Pancreas (tissue), 10 donors: ENCODE measurements around the gene REC8. TPM values are rescaled to one million over a fixed set of nuclear protein-coding genes. Genes with fewer than 3 reads are reported as not detected.
"Not testable (repeated sequence)": the region's sequence is repeated elsewhere in the genome, so short reads cannot be mapped to it uniquely, and the experiment has no call there.

ENCODE experiments used
- ATAC-seq, 4 donors: fragments of 200-7000 bp; cut with Tn5 transposase; one replicate each; pipeline versions ENCODE4 v1.8.0 to v1.9.1; 2020; ENCODE audit warnings: mild to moderate bottlenecking in 4 of 4, moderate library complexity in 4 of 4
- DNase-seq, 6 donors: peaks; one replicate each; pipeline ENCODE4 v3.0.0-alpha.2; 2020
- FAIRE-seq: peaks from 2 replicates; lab custom pipeline; 2012; peaks lifted over from hg19 to GRCh38; lab: Jason Lieb, UNC
- H3K27ac ChIP-seq, 4 donors: fragments of 200-600 bp; sonication (generic); 1 replicate in 3 of 4; 2 replicates in 1 of 4; pipeline versions ENCODE4 v1.5.0 to v1.8.0; 2020
- H3K27me3 ChIP-seq, 4 donors: fragments of 200-600 bp; one replicate each; pipeline ENCODE4 v1.8.0; 2021
- H3K36me3 ChIP-seq, 3 donors: fragments of 200-600 bp; sonication (generic) in 1 of 3; one replicate each; pipeline versions ENCODE4 v1.5.0 to v1.8.0; 2020 to 2021
- H3K4me1 ChIP-seq, 3 donors: fragments of 200-600 bp; one replicate each; pipeline ENCODE4 v1.8.0; 2021
- H3K4me3 ChIP-seq, 4 donors: fragments of 200-600 bp; sonication (generic) in 2 of 4; one replicate each; pipeline versions ENCODE4 v1.5.0 to v1.8.0; 2020 to 2021
- H3K9me3 ChIP-seq, 4 donors: fragments of 200-600 bp; one replicate each; pipeline ENCODE4 v1.8.0; 2021
- WGBS, 2 donors: extraction: QIAGEN DNeasy Blood & Tissue Kit; methylation state at CpG; one replicate each; pipeline ENCODE4 v1.1.7; 2013; 5-methylcytosine and 5-hydroxymethylcytosine counted together
- intact Hi-C, 3 donors: fragments of 100-400 bp; cut with DNase I; formaldehyde crosslinking; loops; one replicate each; pipeline versions ENCODE4 v1.11.1 to v1.14.2; 2022
- polyA plus RNA-seq, 2 donors: library from polyadenylated mRNA; stranded (reverse); fragments of 200-250 nt; gene quantifications; one replicate each; pipeline ENCODE4 v1.2.3, GENCODE V29; 2013
- total RNA-seq, 6 donors: library from RNA; stranded (reverse); fragmentation: NEBNext Ultra II Directional in 4 of 6; extraction: Animal tissue kit (Norgen Biotek cat#: 25700) in 4 of 6; gene quantifications; one replicate each; pipeline versions ENCODE4 v1.2.1 to v1.2.4, GENCODE V29; 2021 to 2023
- TF ChIP-seq, protein P1 (sequence below), 4 donors: fragments of 200-600 bp; sonication (generic) in 3 of 4; IDR thresholded peaks; one replicate each; pipeline versions ENCODE4 v1.5.0 to v1.8.0; 2021; ENCODE audit warnings: antibody characterized with exemption in 4 of 4
- donor health status: healthy with polysubstance abuse.
- donor health status: DM: no; HTN: no; CAD: no; lungs with moderate emphysema.
- donor health status: DM: no; HTN: no; CAD: no.
- donor health status: control.
- donor health status: control.
- donor health status: Bipolar disorder and iron deficiency.
- donor health status: DM: yes; HTN: yes; CAD: no.
- donor health status: DM: no; HTN: no; CAD: no.
- donor health status: DM: no; HTN: no; CAD: no.
- donor health status: DM: yes; HTN: yes; CAD: no.

Gene REC8
- total and polyA plus RNA-seq, 8 donors = 3.5 to 41.1 (median 5.1) TPM

DNA sequence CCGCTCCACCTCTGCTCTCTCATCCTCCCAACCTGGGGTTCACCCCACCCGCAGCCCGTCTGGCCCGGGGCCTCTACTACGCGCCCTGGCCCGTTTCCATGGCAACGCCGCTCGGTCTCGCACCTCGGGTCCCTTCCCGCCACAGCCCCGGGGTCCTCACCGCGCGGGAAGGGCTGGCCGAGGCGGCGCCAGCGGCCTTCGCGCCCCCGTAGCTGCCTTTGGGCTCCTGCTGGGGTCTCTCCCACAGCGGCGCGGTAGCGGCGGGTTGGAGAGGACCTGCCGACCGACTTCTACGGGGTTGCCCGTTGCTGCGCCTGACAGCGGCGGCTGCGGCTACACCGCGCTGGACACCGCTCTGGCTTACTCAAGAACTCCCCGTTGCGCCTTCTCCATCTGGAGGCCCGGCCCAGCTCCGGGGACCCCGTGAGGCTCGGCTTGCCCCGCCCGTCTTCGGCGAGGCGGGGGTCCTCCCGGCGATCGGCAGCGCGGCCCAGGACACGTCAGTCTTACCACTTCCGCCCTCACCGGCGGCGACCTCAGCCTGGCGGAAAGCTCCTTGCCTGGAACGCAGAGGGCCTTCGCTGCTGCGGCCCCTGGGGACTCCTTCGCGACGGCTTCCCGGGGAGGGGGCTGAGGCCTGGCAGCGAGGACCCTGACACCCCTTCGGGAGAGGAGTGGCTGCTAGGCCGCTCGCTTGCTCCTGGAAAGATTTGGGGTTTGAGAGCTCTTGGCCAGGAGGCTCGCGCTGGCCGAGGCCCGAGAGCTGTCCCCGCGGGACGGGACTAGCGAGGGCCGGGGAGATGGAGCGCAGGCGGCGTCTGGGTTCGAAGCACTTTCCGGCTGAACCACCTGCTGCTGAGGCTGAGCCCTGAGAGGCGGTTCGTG is 23.5 kb downstream of the REC8 start, which contains the start of gene TM9SF1:
Gene TM9SF1, minus strand, starts transcription at position 256 of the 885 bp plus-strand sequence. CDS start 422 bp downstream, outside the sequence.
- TF ChIP-seq, protein P1, sequence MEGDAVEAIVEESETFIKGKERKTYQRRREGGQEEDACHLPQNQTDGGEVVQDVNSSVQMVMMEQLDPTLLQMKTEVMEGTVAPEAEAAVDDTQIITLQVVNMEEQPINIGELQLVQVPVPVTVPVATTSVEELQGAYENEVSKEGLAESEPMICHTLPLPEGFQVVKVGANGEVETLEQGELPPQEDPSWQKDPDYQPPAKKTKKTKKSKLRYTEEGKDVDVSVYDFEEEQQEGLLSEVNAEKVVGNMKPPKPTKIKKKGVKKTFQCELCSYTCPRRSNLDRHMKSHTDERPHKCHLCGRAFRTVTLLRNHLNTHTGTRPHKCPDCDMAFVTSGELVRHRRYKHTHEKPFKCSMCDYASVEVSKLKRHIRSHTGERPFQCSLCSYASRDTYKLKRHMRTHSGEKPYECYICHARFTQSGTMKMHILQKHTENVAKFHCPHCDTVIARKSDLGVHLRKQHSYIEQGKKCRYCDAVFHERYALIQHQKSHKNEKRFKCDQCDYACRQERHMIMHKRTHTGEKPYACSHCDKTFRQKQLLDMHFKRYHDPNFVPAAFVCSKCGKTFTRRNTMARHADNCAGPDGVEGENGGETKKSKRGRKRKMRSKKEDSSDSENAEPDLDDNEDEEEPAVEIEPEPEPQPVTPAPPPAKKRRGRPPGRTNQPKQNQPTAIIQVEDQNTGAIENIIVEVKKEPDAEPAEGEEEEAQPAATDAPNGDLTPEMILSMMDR (IDR thresholded peaks at IDR 0.05) = no peak
- WGBS, 2 donors = 0% methylated on average over 86 to 89 of the region's 89 CpGs

DNA sequence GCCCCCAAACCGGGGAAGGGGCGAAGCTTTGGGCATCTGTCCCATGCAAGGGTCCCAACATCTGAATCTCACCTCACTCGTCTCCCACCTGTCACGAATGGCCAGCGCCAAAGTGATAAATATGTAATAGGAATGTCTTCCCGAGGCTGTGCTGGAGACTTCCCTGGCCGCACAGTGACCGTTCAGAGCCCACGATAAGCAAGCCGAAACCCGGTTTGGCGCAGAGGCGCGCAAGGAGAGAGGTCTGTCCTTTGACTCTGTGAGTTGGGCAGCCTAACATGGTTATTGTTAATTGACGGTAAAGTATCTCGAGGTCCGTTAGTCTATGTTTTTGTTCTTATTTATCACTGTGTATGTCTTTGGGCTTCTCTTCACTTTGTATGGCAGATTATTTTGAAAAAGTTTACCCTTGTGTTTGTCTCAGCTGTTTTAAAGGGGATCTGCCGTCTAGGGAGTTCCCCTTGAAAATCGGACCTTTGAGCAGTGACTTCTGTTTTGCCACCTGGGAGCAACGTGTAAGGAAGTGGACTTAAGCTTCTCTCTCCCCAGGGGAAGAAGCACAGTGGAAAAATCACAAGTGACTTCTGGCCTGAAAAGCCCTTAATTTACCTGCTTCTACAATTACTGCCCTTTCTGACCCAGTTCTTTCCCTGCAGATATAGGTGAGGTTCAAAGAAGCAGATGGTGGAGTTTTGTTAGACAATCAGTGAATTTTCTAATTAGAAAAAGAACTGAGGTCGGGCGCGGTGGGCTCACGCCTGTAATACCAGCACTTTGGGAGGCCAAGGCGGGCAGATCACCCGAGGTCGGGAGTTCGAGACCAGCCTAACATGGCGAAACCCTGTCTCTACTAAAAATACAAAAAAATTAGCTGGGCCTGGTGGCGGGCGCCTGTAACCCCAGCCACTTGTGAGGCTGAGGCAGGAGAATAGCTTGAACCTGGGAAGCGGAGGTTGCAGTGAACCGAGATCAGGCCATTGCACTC is 24.5 kb downstream of the REC8 start:
- ATAC-seq = peak; percentile 29 to 60 (median 46)
- H3K9me3 ChIP-seq = no peaks in the 10 kb centered on the region
- H3K27ac ChIP-seq = peak overlapping the region; percentile 94 to 100 (median 99)
- peak overlapping the region; percentile 59 to 99 (median 96) for H3K4me3 ChIP-seq
- TF ChIP-seq, protein P1 (IDR thresholded peaks at IDR 0.05) = no peak
- peaks cover 0 to 6% (median 0%) of the 10 kb centered on the region in 3 donors for H3K36me3 ChIP-seq
- H3K4me1 ChIP-seq = peaks cover 0 to 26% (median 4%) of the 10 kb centered on the region in 3 donors
- intact Hi-C loops = no loop called here
- no peak for DNase-seq
- WGBS, 2 donors = 13 to 15% methylated on average over 33 of the region's 33 CpGs
- FAIRE-seq = no peak
- H3K27me3 ChIP-seq = no peaks in the 10 kb centered on the region

More for the DNA sequence above, 23.5 kb downstream of the REC8 start, which contains the start of gene TM9SF1:
- ATAC-seq = peak; percentile 94 to 97 (median 95)
- H3K4me3 ChIP-seq = peak within 1 kb of the TSS; percentile 59 to 99 (median 96)
- no peak for FAIRE-seq
- no peaks in the 10 kb centered on the region for H3K9me3 ChIP-seq
- peak; percentile 88 to 97 (median 90) for DNase-seq
- peaks cover 0 to 6% (median 0%) of the 10 kb centered on the region in 3 donors for H3K36me3 ChIP-seq
- no peaks in the 10 kb centered on the region for H3K27me3 ChIP-seq
- intact Hi-C loops = no loop called here
- peak within 1 kb of the TSS; percentile 94 to 100 (median 99) for H3K27ac ChIP-seq
- H3K4me1 ChIP-seq = peaks cover 0 to 26% (median 4%) of the 10 kb centered on the region in 3 donors

DNA sequence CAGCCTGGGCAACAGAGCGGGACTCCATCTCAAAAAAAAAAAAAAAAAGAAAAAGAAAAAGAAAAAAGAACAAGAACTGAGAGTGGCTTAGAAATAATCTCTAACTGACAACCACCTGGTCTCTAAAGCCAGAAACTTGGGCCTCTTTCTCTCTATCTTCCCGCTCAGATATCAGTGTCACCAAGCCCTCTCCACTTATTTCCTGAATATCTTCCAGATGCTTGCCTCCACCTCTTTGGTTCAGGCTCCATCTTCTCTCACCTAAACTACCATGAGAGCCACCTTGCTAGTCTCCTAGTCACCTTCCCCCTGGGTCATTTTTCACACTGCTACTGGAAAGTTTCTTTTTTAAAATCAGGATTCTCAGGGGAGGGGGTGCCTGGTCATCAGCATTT is 25.2 kb downstream of the REC8 start:
- no peak for DNase-seq
- H3K36me3 ChIP-seq = peaks cover 0 to 6% (median 0%) of the 10 kb centered on the region in 3 donors
- H3K4me3 ChIP-seq = peak overlapping the region; percentile 59 to 99 (median 96)
- no peak for ATAC-seq
- H3K27me3 ChIP-seq = no peaks in the 10 kb centered on the region
- no peak for FAIRE-seq
- TF ChIP-seq, protein P1 (IDR thresholded peaks at IDR 0.05) = no peak
- H3K9me3 ChIP-seq = no peaks in the 10 kb centered on the region
- intact Hi-C loops = no loop called here
- H3K4me1 ChIP-seq = peaks cover 0 to 26% (median 4%) of the 10 kb centered on the region in 3 donors
- H3K27ac ChIP-seq = peak overlapping the region in 3 of 4 donors; percentile 94 to 100 (median 99)
- 41 to 50% methylated on average over 2 of the region's 2 CpGs for WGBS, 2 donors

DNA sequence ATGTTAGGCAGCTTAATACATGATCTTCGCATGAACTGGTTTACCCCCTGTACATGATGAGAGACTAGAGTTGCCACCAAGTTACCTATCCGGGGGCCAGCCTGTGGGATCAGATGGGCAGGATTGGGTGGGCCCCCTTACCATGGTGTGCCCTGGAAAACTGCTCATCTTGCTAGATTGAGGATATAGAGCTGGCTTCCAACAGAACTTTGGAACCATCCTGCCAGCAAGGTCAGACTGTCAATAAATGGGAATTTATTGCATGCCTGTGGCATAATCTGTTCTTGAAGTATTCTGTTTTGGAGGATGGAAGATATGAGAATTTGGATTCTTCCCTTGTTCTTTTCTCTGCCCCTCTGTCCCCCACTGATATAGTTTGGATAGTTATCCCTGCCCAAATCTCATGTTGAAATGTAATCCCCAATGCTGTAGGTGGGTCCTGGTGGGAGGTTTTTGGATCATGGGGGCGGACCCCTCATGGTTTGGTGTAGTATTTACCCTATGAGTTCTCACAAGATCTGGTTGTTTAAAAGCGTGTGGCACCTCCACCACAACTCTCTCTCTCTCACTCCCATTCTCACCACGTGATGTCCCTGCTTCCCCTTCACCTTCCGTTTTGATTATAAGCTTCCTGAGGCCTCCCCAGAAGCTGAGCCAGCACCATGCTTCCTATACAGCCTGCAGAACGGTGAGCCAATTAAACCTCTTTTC is 27.1 kb downstream of the REC8 start:
- TF ChIP-seq, protein P1 (IDR thresholded peaks at IDR 0.05) = no peak
- no peak overlapping the region for H3K27ac ChIP-seq
- intact Hi-C loops = no loop called here
- H3K4me3 ChIP-seq = no peak overlapping the region
- 85 to 87% methylated on average over 7 of the region's 7 CpGs for WGBS, 2 donors
- peaks cover 0 to 26% (median 4%) of the 10 kb centered on the region in 3 donors for H3K4me1 ChIP-seq
- no peak for DNase-seq
- no peaks in the 10 kb centered on the region for H3K36me3 ChIP-seq
- no peak for FAIRE-seq
- ATAC-seq = no peak
- H3K27me3 ChIP-seq = no peaks in the 10 kb centered on the region
- no peaks in the 10 kb centered on the region for H3K9me3 ChIP-seq

DNA sequence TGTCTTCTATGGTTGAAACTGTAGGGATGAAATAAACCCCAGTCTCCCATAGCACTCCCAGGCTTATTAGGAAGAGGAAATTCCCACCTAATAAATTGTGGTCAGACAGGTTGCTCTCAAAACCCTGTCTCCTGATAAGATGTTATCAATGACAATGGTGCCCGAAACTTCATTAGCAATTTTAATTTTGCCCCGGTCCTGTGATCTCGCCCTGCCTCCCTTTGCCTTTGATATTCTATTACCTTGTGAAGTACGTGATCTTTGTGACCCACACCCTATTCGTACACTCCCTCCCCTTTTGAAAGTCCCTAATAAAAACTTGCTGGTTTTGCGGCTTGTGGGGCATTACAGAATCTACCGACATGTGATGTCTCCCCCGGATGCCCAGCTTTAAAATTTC is 30.7 kb downstream of the REC8 start:
- ATAC-seq, H3K4me3 ChIP-seq, intact Hi-C loops, DNase-seq, H3K27ac ChIP-seq, FAIRE-seq, H3K36me3 ChIP-seq, H3K27me3 ChIP-seq, H3K9me3 ChIP-seq: not testable (repeated sequence)
- 93% methylated on average over 8 of the region's 8 CpGs for WGBS, 2 donors
- H3K4me1 ChIP-seq = peaks cover 0 to 14% (median 4%) of the 10 kb centered on the region in 3 donors

DNA sequence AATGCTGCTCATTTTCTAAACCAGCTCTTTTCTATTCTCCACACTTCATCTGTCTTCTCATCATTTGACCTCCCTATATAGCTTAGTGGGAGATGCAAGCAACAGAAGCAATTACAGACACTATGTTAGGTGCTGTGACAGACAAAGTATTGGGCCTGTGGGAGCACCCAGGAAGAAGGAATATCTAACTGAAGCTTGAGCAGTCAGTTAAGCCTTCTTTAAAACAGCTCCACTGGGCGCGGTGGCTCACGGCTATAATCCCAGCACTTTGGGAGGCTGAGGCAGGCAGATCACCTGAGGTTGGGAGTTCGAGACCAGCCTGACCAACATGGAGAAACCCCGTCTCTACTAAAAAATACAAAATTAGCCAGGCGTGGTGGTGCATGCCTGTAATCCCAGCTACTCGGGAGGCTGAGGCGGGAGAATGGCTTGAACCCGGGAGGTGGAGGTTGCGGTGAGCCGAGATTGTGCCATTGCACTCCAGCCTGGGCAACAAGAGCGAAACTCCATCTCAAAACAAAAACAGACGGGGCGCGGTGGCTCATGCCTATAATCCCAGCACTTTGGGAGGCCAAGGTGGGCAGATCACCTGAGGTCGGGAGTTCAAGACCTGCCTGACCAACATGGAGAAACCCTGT is 31.5 kb downstream of the REC8 start:
- FAIRE-seq = not testable (repeated sequence)

More for the DNA sequence above, 31.5 kb downstream of the REC8 start:
- intact Hi-C loops, H3K4me1 ChIP-seq, H3K27ac ChIP-seq, H3K27me3 ChIP-seq, H3K4me3 ChIP-seq, H3K9me3 ChIP-seq, ATAC-seq, H3K36me3 ChIP-seq: not testable (repeated sequence)
- WGBS, 2 donors = 96 to 98% methylated on average over 15 to 16 of the region's 16 CpGs
- peak in 1 of 6 donors; percentile 3 for DNase-seq
